A673 (cell line): Measurements from ENCODE around the gene AP1S2. TPM values are rescaled to one million over a fixed set of nuclear protein-coding genes. Genes with fewer than 3 reads are reported as not detected.

Experiments
- BruUV-seq: library from RNA; stranded (reverse); fragments of 400-500 nt; replicated peaks from 2 replicates; lab custom pipeline; 2021; lab: Mats Ljungman, UMichigan
- CTCF ChIA-PET: fragments of 300-600 bp; sonication (Branson Sonifier 250); formaldehyde crosslinking; loops from one replicate; lab custom pipeline; 2022; ENCODE audit warnings: antibody characterized with exemption; lab: Charles Lee
- POLR2A ChIA-PET: fragments of 300-600 bp; sonication (Branson Sonifier 250); formaldehyde crosslinking; loops from one replicate; lab custom pipeline; 2022; ENCODE audit warnings: antibody characterized with exemption; ENCODE audit not compliant: low non-redundant PET; lab: Charles Lee
- DNase-seq: peaks from one replicate; pipeline ENCODE4 v3.0.0-alpha.2; 2015; ENCODE audit warnings: low spot score
- H3K27ac ChIP-seq: fragments of 200-600 bp; sonication (generic); 2 replicates; pipeline ENCODE4 v1.5.1; 2016; ENCODE audit warnings: mixed run types, low read depth, mild to moderate bottlenecking, mixed read lengths, antibody characterized with exemption, low read length; ENCODE audit not compliant: poor library complexity, severe bottlenecking
- H3K27me3 ChIP-seq: fragments of 200-600 bp; sonication (generic); replicated peaks from 2 replicates; pipeline ENCODE4 v1.6.1; 2017; ENCODE audit warnings: mixed run types, low read depth, mild to moderate bottlenecking, mixed read lengths, antibody characterized with exemption, low read length; ENCODE audit not compliant: insufficient read depth, poor library complexity
- H3K36me3 ChIP-seq: fragments of 200-600 bp; sonication (generic); 2 replicates; pipeline ENCODE4 v1.6.1; 2016; ENCODE audit warnings: mixed run types, mild to moderate bottlenecking, mixed read lengths, antibody characterized with exemption, low read length; ENCODE audit not compliant: insufficient read depth, poor library complexity, severe bottlenecking
- H3K4me1 ChIP-seq: fragments of 200-600 bp; sonication (generic); 2 replicates; pipeline ENCODE4 v1.6.1; 2017; ENCODE audit warnings: mixed run types, mild to moderate bottlenecking, mixed read lengths, antibody characterized with exemption, low read length; ENCODE audit not compliant: insufficient read depth, poor library complexity, severe bottlenecking
- H3K4me3 ChIP-seq: fragments of 200-600 bp; sonication (generic); 2 replicates; pipeline ENCODE4 v1.5.1; 2016; ENCODE audit warnings: low read depth, mixed run types, mild to moderate bottlenecking, mixed read lengths, low read length; ENCODE audit not compliant: poor library complexity, severe bottlenecking
- H3K9me3 ChIP-seq: fragments of 200-600 bp; sonication (generic); 2 replicates; pipeline ENCODE4 v1.6.1; 2016; ENCODE audit warnings: mixed run types, low read depth, mild to moderate bottlenecking, mixed read lengths, antibody characterized with exemption, low read length; ENCODE audit not compliant: poor library complexity, severe bottlenecking
- CTCF ChIP-seq: fragments of 300-800, 200-600 bp; sonication (generic); conservative IDR thresholded peaks from 2 replicates; pipeline ENCODE4 v1.5.1; 2017; ENCODE audit warnings: low read depth, mild to moderate bottlenecking, antibody characterized with exemption, low read length, moderate library complexity, mixed read lengths
- EZH2 ChIP-seq: fragments of 200-600 bp; sonication (generic); IDR thresholded peaks from 2 replicates; pipeline ENCODE4 v1.6.1; 2017; ENCODE audit warnings: borderline replicate concordance, low read depth, mild to moderate bottlenecking, mixed read lengths, antibody characterized with exemption, low read length; ENCODE audit not compliant: poor library complexity, severe bottlenecking
- intact Hi-C: fragments of 100-400 bp; cut with micrococcal nuclease; formaldehyde crosslinking; loops from one replicate; pipeline ENCODE4 v1.10.0; 2022; ENCODE audit not compliant: unreplicated experiment
- total RNA-seq: library from RNA; stranded (reverse); gene quantifications from 2 replicates; pipeline ENCODE4 v1.2.3, GENCODE V29; 2021

Gene AP1S2
- total RNA-seq, 1 experiment from 2014 or later = 59.3 TPM

- POLR2A ChIA-PET = no interaction called here
- TF ChIP-seq CTCF (no peak), EZH2 (no peak)
These were observed 50.0 kb downstream of the AP1S2 start for GRCh38 chrX:15804563-15804962.

GRCh38 chrX:15797707-15798106, 56.9 kb downstream of the AP1S2 start:
- POLR2A ChIA-PET = no interaction called here
- no TSS peak for BruUV-seq
- no peak for DNase-seq
- intact Hi-C loops = no loop called here
- Histone ChIP-seq H3K4me1 (no peaks in the 10 kb centered on the region), H3K9me3 (no peaks in the 10 kb centered on the region), H3K36me3 (peaks cover 15% of the 10 kb centered on the region), H3K27me3 (no peaks in the 10 kb centered on the region), H3K27ac (no peak overlapping the region), H3K4me3 (no peak overlapping the region)
- no peak for TF ChIP-seq CTCF
- TF ChIP-seq EZH2 = no peak
- CTCF ChIA-PET = no interaction called here

More at GRCh38 chrX:15804563-15804962, 50.0 kb downstream of the AP1S2 start:
- no TSS peak for BruUV-seq
- no peak overlapping the region for H3K27ac ChIP-seq
- CTCF ChIA-PET = no interaction called here
- intact Hi-C loops = no loop called here
- H3K4me3 ChIP-seq = no peak overlapping the region
- H3K4me1 ChIP-seq = no peaks in the 10 kb centered on the region
- H3K9me3 ChIP-seq = no peaks in the 10 kb centered on the region
- H3K36me3 ChIP-seq = peaks cover 17% of the 10 kb centered on the region
- DNase-seq = no peak
- H3K27me3 ChIP-seq = no peaks in the 10 kb centered on the region

- Histone ChIP-seq H3K27ac (peak overlapping the region; percentile 51), H3K36me3 (no peaks in the 10 kb centered on the region), H3K27me3 (no peaks in the 10 kb centered on the region), H3K4me3 (peak overlapping the region; percentile 87), H3K4me1 (peaks cover 7% of the 10 kb centered on the region), H3K9me3 (no peaks in the 10 kb centered on the region)
- intact Hi-C loops = no loop called here
- CTCF ChIA-PET = interaction anchor here (0.5 kb wide), 1 partner anchor 18 kb away, joined by 8 read pairs; no protein-coding TSS in a partner anchor
- BruUV-seq = TSS peak; percentile 80
- DNase-seq = peak; percentile 7
- POLR2A ChIA-PET = interaction anchor here (0.6 kb wide), 1 partner anchor 19 kb away, joined by 4 read pairs; no protein-coding TSS in a partner anchor
- no peak for TF ChIP-seq EZH2
- TF ChIP-seq CTCF = no peak
These were observed 63.8 kb downstream of the AP1S2 start for GRCh38 chrX:15790769-15791290.
